C4-2B (cell line): ENCODE results near the gene GAL3ST1.

ENCODE experiments used
- CTCF ChIP-seq: fragments of 450-650 bp; conservative IDR thresholded peaks from 2 replicates; pipeline ENCODE4 v1.5.1; 2017; ENCODE audit warnings: mild to moderate bottlenecking
- ZFX ChIP-seq: fragments of 450-650 bp; IDR thresholded peaks from 2 replicates; pipeline ENCODE4 v1.6.1; 2017

- TF ChIP-seq CTCF (no peak), ZFX (no peak)
These were observed 62.6 kb downstream of the GAL3ST1 start for GRCh38 chr22:30511911-30512310.
